Lower leg skin (tissue), 3 donors: Measurements from ENCODE around the gene IRAK1.

ENCODE experiments used
- POLR2A ChIP-seq, 2 donors: fragments of 450-650 bp; IDR thresholded peaks; one replicate each; pipeline ENCODE4 v1.6.1; 2016 to 2017; ENCODE audit warnings: antibody characterized with exemption in 2 of 2, mild to moderate bottlenecking in 1 of 2, moderate library complexity in 1 of 2
- TF ChIP-seq, protein P1 (sequence below), 3 donors: fragments of 450-650 bp; IDR thresholded peaks; one replicate each; pipeline ENCODE4 v1.5.1; 2016; ENCODE audit warnings: antibody characterized with exemption in 3 of 3, mild to moderate bottlenecking in 3 of 3, moderate library complexity in 2 of 3

DNA sequence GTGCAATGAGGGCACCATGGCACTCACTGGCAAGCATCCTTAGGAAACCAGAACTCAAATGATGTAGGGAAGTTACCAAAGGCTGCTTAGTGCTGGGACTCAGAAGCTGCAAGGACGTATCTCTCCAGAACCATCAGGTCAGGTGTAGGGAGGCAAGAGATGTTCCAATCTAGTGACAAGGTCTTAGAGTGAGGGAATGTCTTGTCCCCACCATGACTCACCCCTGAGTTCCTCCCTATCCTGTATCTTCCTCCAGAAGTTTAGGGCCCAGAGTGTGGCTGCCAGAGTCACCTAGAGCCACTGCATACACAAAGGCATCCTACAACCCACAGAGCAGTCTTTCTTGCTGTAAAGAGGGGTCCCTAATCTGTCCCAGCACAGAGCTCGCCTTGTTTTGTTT lies 14.1 kb upstream of the IRAK1 start:
- TF ChIP-seq, protein P1, sequence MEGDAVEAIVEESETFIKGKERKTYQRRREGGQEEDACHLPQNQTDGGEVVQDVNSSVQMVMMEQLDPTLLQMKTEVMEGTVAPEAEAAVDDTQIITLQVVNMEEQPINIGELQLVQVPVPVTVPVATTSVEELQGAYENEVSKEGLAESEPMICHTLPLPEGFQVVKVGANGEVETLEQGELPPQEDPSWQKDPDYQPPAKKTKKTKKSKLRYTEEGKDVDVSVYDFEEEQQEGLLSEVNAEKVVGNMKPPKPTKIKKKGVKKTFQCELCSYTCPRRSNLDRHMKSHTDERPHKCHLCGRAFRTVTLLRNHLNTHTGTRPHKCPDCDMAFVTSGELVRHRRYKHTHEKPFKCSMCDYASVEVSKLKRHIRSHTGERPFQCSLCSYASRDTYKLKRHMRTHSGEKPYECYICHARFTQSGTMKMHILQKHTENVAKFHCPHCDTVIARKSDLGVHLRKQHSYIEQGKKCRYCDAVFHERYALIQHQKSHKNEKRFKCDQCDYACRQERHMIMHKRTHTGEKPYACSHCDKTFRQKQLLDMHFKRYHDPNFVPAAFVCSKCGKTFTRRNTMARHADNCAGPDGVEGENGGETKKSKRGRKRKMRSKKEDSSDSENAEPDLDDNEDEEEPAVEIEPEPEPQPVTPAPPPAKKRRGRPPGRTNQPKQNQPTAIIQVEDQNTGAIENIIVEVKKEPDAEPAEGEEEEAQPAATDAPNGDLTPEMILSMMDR (IDR thresholded peaks at IDR 0.05) = no peak
- no peak for TF ChIP-seq POLR2A (IDR thresholded peaks at IDR 0.05)
